ENCODE results near the gene P4HA2.

- TF ChIP-seq CTCF (IDR thresholded peaks at IDR 0.05), result no peak
- TF ChIP-seq POLR2A (IDR thresholded peaks at IDR 0.05), result no peak
- no peak for TF ChIP-seq EP300 (IDR thresholded peaks at IDR 0.05)
These were observed 9.3 kb downstream of the P4HA2 start for GRCh38 chr5:132218321-132218720.
